ENCODE results near the gene PYGB.

PYGB gene

GRCh38 chr20:25216199-25216945, 31.5 kb upstream of the PYGB start:
- DNase-seq: no peak

GRCh38 chr20:25217161-25218108, 30.4 kb upstream of the PYGB start:
- DNase-seq: no peak

DNA sequence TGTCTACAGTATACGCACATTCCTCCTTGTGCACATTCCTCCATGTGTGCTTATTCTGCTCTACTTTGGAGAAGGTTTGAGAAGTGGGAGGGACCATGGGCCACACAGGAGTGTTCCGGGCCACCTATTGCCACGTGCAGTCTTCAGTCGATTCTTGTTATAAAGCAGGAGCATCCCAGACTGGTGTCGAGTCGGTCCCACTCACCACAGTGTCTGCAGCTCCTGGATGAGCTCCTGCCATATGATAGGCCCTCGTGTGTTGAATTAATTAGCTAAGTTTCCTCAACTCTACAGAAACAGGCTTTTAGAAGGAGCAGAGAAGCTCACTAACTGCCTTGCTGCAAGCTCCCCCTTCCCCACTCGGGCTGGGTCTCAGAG, 29.8 kb upstream of the PYGB start:
- no peak for DNase-seq

GRCh38 chr20:25218492-25218891, 29.4 kb upstream of the PYGB start:
- no peak for DNase-seq

GRCh38 chr20:25219365-25219764, 28.5 kb upstream of the PYGB start:
- no peak for DNase-seq

DNA sequence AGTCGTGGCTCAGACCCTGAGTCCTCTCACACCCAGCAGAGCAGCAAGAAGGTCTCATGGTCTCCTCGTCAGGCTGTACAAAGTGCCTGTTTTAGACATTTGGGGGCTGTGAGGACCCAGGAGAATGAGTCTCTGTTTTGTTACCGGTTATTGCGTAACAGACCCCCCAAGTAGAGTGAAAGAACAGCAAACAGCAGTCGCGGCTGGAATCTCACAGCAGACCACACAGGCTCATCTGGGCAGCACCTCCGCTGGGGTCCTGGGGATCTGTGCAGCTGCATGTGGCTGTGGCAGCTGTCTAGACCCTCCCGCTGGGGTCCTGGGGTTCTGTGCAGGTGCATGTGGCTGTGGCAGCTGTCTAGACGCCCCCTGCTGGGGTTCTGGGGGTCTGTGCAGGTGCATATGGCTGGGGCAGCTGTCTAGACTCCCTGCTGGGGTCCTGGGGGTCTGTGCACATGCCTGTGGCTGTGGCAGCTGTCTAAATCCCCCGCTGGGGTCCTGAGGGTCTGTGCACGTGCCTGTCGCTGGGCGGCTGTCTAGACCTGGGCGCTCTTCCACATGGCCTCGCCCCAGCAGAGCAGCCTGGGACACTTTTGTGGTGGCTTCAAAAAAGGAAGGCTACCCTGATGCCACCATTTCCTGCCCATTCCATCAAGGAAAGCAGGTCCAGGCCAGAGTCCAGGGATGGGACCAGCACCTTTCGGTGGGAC, 27.7 kb upstream of the PYGB start:
- DNase-seq: no peak

DNA sequence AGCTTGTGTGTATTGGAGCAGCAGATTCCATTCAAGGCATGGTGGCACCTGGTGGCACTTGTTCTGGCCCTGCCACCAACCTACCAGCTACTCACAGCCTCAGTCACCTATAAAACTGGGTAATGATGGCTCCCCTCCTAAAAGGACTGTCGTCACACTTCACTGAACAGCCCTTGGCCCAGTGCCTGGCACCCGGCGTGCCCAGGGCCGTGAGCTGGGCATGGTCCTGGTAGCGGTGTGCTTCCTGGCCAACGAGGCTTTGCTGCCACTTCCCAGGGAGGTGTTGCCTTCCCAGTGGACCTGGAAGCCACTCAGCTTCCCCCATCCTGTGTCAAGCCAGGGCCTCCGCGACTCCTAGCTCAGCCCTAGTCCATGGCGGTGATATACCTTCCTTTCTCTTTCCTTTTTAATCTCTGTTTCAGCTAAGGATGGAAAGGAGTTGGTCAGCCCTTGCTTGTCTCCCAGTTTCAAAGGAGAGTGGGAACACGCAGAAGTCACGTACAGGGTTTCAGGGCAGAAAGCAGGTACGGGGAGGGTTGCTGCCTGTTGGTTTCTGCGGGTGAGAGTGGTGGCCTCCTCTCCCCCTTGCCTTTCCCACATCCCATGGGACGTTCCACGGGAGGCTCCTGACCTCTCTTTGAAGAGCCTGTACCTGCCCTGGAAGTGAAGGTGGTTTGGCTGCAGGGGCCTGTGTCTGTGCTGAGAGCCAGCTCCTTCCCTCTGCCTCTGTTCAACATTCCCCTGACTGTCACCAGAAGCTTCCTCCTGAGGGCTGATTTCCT, 26.9 kb upstream of the PYGB start:
- DNase-seq: no peak

GRCh38 chr20:25221592-25222460, 26.1 kb upstream of the PYGB start:
- DNase-seq: no peak

GRCh38 chr20:25222461-25223178, 25.3 kb upstream of the PYGB start:
- no peak for DNase-seq

- DNase-seq: no peak
Measured at GRCh38 chr20:25223179-25223661, 24.7 kb upstream of the PYGB start.

DNA sequence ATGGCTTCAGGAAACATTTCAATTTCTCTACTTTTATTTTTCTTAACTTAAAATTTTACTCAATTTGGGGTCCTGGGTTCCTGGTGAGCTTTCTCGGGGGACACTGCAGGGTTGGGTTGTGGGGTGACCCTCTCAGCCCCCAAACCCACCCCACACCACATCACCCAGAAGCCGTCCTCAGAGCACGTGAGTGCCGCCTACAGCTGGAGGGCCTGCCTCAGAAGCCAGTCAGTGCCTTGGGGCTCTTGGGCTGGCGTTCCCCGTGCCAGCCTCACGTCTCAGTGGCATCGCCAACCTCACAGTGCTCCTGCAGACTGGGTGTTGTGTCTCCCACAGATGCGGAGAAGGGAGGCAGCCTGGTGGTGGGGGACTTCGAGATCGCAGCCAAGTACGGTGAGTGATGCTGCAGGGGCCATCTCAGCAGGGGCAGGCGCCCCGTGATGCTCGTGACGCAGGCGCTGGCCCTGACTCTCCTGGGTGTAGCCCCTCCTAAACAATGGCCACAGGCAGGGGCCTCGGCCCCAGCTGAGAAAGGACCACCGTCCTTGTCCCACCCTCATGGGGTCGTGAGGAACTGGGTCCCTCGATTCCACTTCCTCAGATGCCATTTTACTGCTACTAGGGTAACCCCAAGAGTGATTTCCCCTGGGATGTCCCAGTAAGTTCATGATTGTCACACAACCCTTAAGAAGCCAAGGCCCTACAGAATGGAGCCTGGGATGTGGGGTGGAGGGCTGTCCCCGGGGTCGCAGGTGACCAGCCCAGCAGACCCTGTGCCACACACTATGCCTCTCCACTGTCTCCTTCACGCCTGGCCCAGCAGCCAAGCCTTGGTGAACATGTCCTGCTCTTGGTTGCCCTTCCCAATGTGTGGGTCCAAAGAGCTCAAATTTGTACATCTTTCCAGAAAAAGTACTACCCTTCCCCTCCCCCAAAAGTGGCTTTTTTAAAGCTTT, 23.8 kb upstream of the PYGB start:
- no peak for DNase-seq

GRCh38 chr20:25224941-25225340, 22.9 kb upstream of the PYGB start:
- no peak for DNase-seq

GRCh38 chr20:25225642-25226432, 22.0 kb upstream of the PYGB start:
- DNase-seq: no peak

DNA sequence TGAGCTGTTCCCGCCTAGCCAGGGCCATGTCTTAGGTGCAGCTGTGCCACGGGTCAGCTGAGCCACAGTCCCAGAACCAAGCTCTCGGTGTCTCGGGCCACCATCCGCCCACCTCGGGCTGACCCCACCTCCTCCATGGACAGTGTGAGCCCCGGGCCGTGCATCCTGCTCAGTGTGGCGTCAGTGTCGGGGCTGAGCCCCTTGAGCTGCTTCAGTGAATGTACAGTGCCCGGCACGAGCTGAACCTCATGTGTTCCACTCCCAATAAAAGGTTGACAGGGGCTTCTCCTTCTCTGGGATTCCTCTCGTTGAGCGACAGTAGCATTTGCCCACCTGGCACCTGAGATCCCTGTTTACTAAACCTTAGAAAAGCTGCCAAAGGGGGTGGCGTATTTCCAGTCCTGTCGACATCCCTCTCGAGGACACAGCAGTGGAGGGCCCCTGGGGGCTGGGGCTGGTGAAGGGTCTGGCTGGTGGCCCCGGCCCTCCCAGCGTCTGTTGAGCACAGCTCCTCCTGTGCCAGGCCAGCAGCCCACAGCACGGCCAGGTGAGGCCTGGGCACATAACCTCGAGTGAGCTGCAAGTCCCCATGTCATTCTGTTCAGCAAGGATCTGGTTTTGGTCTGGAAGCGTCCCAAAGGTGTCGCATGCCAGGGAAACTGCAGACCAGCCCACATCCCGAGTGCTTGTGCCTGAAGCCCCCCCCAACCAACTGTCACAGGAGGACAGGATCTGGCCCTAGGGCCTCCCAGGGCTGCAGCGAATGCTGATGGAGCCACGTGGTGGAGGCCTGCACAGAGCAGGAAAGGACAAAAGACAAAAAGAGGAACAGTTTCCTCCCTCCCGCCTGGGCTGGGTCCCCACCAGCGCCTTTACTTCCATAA, 21.2 kb upstream of the PYGB start:
- no peak for DNase-seq

DNA sequence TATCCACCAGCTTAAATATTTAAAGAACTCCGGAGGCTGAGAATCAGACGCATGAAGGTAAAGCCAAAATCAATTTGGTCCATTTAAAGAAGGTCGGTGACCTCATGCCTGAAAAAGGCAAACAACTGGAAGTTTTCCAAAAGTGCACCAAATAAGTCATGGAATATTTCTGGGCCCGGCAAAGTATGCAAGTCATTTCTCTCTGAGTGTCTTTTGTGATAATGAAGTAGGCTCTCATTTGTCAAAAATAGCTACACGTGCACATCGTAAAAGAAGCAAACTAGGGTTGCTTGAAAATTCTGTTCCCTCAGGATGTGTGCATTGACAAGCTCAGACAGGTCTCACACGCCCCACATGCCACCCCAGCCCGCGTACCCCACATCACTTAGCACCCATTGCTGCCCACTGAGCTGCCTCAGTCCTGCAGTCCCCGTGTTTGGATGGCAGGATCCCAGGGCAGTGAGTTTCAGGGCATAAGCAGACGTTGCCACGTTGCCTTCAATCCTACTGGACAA, 20.5 kb upstream of the PYGB start:
- DNase-seq: no peak

GRCh38 chr20:25229486-25230165, 18.3 kb upstream of the PYGB start:
- no peak for DNase-seq
